HG03378 (cell line): Measurements from ENCODE around the gene TNFSF9.
A peak's percentile ranks its signal among the peaks of the same experiment; 100 is the strongest.
"Not testable (repeated sequence)": the region's sequence is repeated elsewhere in the genome, so short reads cannot be mapped to it uniquely, and the experiment has no call there.

Experiments used
- ATAC-seq: cut with Tn5 transposase; IDR thresholded peaks from one replicate; pipeline ENCODE4 v1.9.1; 2021; ENCODE audit warnings: mild to moderate bottlenecking, moderate library complexity; ENCODE audit not compliant: unreplicated experiment

The TNFSF9 gene

GRCh38 chr19:6568816-6569215, 38.0 kb downstream of the TNFSF9 start:
- ATAC-seq: no peak

- ATAC-seq: no peak
Observed at GRCh38 chr19:6570764-6571163, 39.9 kb downstream of the TNFSF9 start.

- no peak for ATAC-seq
Observed at GRCh38 chr19:6571167-6571566, 40.3 kb downstream of the TNFSF9 start.

GRCh38 chr19:6572217-6572616, 41.4 kb downstream of the TNFSF9 start:
- ATAC-seq: no peak

GRCh38 chr19:6573350-6573749, 42.5 kb downstream of the TNFSF9 start:
- ATAC-seq: no peak

GRCh38 chr19:6576869-6577475, 46.1 kb downstream of the TNFSF9 start:
- ATAC-seq: no peak

GRCh38 chr19:6577476-6578125, 46.8 kb downstream of the TNFSF9 start:
- ATAC-seq: peak; percentile 71

GRCh38 chr19:6579450-6580178, 48.8 kb downstream of the TNFSF9 start:
- no peak for ATAC-seq

GRCh38 chr19:6580313-6580712, 49.5 kb downstream of the TNFSF9 start:
- no peak for ATAC-seq

- not testable (repeated sequence) for ATAC-seq
Observed at GRCh38 chr19:6582515-6583484, 52.0 kb downstream of the TNFSF9 start.
